Suprapubic skin (tissue), 4 donors: ENCODE measurements around the gene POTEI.
"Not testable (repeated sequence)": the region's sequence is repeated elsewhere in the genome, so short reads cannot be mapped to it uniquely, and the experiment has no call there.

Experiments
- EP300 ChIP-seq: sonication (generic); formaldehyde crosslinking; IDR thresholded peaks from one replicate; pipeline ENCODE4 v1.6.1; 2017; ENCODE audit warnings: antibody characterized with exemption
- POLR2A ChIP-seq, 2 donors: fragments of 450-650 bp; IDR thresholded peaks; one replicate each; pipeline ENCODE4 v1.6.1; 2017; ENCODE audit warnings: antibody characterized with exemption in 2 of 2, mild to moderate bottlenecking in 2 of 2, moderate library complexity in 2 of 2
- POLR2AphosphoS5 ChIP-seq, 3 donors: sonication (generic); formaldehyde crosslinking; IDR thresholded peaks; one replicate each; pipeline ENCODE4 v1.6.1; 2017; ENCODE audit warnings: antibody characterized with exemption in 3 of 3
- TF ChIP-seq, protein P1 (sequence below), 2 donors: fragments of 200-600 bp in 1 of 2; fragments of 450-650 bp in 1 of 2; sonication (generic) in 1 of 2; IDR thresholded peaks; one replicate each; pipeline ENCODE4 v1.5.1; 2016 to 2019; ENCODE audit warnings: antibody characterized with exemption in 2 of 2, mild to moderate bottlenecking in 1 of 2, moderate library complexity in 1 of 2

DNA sequence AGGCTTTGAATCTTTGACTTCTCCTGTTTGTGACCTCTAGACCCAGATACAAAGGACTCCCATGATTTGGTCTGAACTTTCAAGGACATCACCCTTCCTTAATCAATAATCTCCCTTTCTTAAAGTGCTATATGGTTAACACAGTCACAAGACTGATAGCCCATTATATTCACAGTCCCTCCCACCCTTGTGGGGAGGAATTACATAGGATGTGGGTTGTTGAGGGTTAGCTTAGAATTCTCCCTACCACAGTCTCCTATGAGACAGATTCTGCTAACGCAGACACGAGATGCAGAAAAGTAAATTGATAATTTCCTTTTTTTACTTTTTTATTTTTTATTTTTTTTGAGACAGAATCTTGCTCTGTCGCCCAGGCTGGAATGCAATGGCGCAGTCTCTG is 45.0 kb upstream of the POTEI start:
- TF ChIP-seq, protein P1, sequence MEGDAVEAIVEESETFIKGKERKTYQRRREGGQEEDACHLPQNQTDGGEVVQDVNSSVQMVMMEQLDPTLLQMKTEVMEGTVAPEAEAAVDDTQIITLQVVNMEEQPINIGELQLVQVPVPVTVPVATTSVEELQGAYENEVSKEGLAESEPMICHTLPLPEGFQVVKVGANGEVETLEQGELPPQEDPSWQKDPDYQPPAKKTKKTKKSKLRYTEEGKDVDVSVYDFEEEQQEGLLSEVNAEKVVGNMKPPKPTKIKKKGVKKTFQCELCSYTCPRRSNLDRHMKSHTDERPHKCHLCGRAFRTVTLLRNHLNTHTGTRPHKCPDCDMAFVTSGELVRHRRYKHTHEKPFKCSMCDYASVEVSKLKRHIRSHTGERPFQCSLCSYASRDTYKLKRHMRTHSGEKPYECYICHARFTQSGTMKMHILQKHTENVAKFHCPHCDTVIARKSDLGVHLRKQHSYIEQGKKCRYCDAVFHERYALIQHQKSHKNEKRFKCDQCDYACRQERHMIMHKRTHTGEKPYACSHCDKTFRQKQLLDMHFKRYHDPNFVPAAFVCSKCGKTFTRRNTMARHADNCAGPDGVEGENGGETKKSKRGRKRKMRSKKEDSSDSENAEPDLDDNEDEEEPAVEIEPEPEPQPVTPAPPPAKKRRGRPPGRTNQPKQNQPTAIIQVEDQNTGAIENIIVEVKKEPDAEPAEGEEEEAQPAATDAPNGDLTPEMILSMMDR (IDR thresholded peaks at IDR 0.05), result not testable (repeated sequence)
- not testable (repeated sequence) for TF ChIP-seq POLR2AphosphoS5 (IDR thresholded peaks at IDR 0.05); POLR2A (IDR thresholded peaks at IDR 0.05); EP300
